ENCODE measurements around the gene TTLL12.

The TTLL12 gene

DNA sequence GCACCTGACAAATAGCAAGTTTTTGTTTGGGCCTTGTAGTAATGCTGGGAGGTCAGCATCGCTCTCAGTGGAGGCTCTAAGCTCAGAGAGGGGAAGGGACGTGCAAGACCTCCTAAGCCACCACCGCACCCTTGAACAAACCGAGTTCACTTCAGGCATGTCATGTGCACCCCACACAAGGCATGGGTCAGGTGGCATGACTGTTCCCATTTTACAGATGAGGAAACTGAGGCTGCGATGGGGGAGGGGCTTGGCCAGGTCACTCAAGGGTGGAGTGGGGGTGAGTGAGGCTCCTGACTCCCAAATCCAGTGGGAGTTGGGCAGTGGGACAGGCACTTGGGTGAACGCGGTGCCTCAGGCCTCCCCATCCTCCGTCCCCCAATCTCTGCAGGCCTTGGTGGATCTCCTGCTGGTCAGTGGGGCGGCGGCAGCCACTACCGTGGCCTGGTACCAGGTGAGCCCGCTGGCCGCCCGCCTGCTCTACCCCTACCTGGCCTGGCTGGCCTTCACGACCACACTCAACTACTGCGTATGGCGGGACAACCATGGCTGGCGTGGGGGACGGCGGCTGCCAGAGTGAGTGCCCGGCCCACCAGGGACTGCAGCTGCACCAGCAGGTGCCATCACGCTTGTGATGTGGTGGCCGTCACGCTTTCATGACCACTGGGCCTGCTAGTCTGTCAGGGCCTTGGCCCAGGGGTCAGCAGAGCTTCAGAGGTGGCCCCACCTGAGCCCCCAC is 24.4 kb downstream of the TTLL12 start:
- H4K20me1 ChIP-seq (ENCODE audit: low read depth, low read length) = no peaks in the 10 kb centered on the region
- H3K4me3 ChIP-seq (ENCODE audit: insufficient read depth, low read length, poor library complexity, severe bottlenecking) = no peak overlapping the region
- H3K4me2 ChIP-seq (ENCODE audit: low read depth, low read length, poor library complexity, severe bottlenecking) = no peak overlapping the region

GRCh38 chr22:43160497-43161126 is 26.3 kb downstream of the TTLL12 start:
- Histone ChIP-seq H3K9me2 (replicated peaks; ENCODE audit: insufficient read depth, low read length) (no peaks in the 10 kb centered on the region), H3K4me3 (ENCODE audit: insufficient read depth, low read length, poor library complexity, severe bottlenecking) (no peak overlapping the region), H3K79me2 (ENCODE audit: insufficient read depth, low read length) (no peaks in the 10 kb centered on the region), H3K9ac (ENCODE audit: low read length) (no peak overlapping the region), H3K36me3 (ENCODE audit: low read length) (no peaks in the 10 kb centered on the region), H3K9me3 (ENCODE audit: insufficient read depth, low read length) (no peaks in the 10 kb centered on the region), H4K20me1 (ENCODE audit: low read depth, low read length) (no peaks in the 10 kb centered on the region), H3K4me2 (ENCODE audit: low read depth, low read length, poor library complexity, severe bottlenecking) (no peak overlapping the region), H3K27ac (ENCODE audit: low read depth, low read length) (no peak overlapping the region), H2AFZ (ENCODE audit: low read depth, low read length, severe bottlenecking) (no peak overlapping the region), H3F3A (ENCODE audit: insufficient read depth) (no peaks in the 10 kb centered on the region), H3K27me3 (ENCODE audit: low read length) (no peaks in the 10 kb centered on the region)
- TF ChIP-seq EZH2phosphoT487 (conservative IDR thresholded peaks at IDR 0.05; ENCODE audit: low read length) = no peak
- TF ChIP-seq, protein P1, sequence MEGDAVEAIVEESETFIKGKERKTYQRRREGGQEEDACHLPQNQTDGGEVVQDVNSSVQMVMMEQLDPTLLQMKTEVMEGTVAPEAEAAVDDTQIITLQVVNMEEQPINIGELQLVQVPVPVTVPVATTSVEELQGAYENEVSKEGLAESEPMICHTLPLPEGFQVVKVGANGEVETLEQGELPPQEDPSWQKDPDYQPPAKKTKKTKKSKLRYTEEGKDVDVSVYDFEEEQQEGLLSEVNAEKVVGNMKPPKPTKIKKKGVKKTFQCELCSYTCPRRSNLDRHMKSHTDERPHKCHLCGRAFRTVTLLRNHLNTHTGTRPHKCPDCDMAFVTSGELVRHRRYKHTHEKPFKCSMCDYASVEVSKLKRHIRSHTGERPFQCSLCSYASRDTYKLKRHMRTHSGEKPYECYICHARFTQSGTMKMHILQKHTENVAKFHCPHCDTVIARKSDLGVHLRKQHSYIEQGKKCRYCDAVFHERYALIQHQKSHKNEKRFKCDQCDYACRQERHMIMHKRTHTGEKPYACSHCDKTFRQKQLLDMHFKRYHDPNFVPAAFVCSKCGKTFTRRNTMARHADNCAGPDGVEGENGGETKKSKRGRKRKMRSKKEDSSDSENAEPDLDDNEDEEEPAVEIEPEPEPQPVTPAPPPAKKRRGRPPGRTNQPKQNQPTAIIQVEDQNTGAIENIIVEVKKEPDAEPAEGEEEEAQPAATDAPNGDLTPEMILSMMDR (IDR thresholded peaks at IDR 0.05; ENCODE audit: insufficient read depth, low read length, poor library complexity, severe bottlenecking) = no peak

More for the DNA sequence above, 24.4 kb downstream of the TTLL12 start:
- no peak overlapping the region for H3K9ac ChIP-seq (ENCODE audit: low read length)
- H3K79me2 ChIP-seq (ENCODE audit: insufficient read depth, low read length) = no peaks in the 10 kb centered on the region
- TF ChIP-seq EZH2phosphoT487 (conservative IDR thresholded peaks at IDR 0.05; ENCODE audit: low read length) = no peak
- TF ChIP-seq, protein P1 (IDR thresholded peaks at IDR 0.05; ENCODE audit: insufficient read depth, low read length, poor library complexity, severe bottlenecking) = no peak
- H2AFZ ChIP-seq (ENCODE audit: low read depth, low read length, severe bottlenecking) = no peak overlapping the region
- H3F3A ChIP-seq (ENCODE audit: insufficient read depth) = no peaks in the 10 kb centered on the region
- no peaks in the 10 kb centered on the region for H3K27me3 ChIP-seq (ENCODE audit: low read length)
- H3K27ac ChIP-seq (ENCODE audit: low read depth, low read length) = no peak overlapping the region
- H3K9me3 ChIP-seq (ENCODE audit: insufficient read depth, low read length) = no peaks in the 10 kb centered on the region
- H3K9me2 ChIP-seq (replicated peaks; ENCODE audit: insufficient read depth, low read length) = no peaks in the 10 kb centered on the region
- no peaks in the 10 kb centered on the region for H3K36me3 ChIP-seq (ENCODE audit: low read length)

- no peaks in the 10 kb centered on the region for H3K9me2 ChIP-seq (replicated peaks; ENCODE audit: insufficient read depth, low read length)
Observed at GRCh38 chr22:43159484-43160178, 27.3 kb downstream of the TTLL12 start.

More at GRCh38 chr22:43159484-43160178, 27.3 kb downstream of the TTLL12 start:
- Histone ChIP-seq H3K4me3 (ENCODE audit: insufficient read depth, low read length, poor library complexity, severe bottlenecking) (no peak overlapping the region), H3K36me3 (ENCODE audit: low read length) (no peaks in the 10 kb centered on the region), H3F3A (ENCODE audit: insufficient read depth) (no peaks in the 10 kb centered on the region), H3K4me2 (ENCODE audit: low read depth, low read length, poor library complexity, severe bottlenecking) (no peak overlapping the region), H3K27ac (ENCODE audit: low read depth, low read length) (no peak overlapping the region), H3K27me3 (ENCODE audit: low read length) (no peaks in the 10 kb centered on the region), H3K9me3 (ENCODE audit: insufficient read depth, low read length) (no peaks in the 10 kb centered on the region), H3K79me2 (ENCODE audit: insufficient read depth, low read length) (no peaks in the 10 kb centered on the region), H3K9ac (ENCODE audit: low read length) (no peak overlapping the region), H2AFZ (ENCODE audit: low read depth, low read length, severe bottlenecking) (no peak overlapping the region), H4K20me1 (ENCODE audit: low read depth, low read length) (no peaks in the 10 kb centered on the region)
- TF ChIP-seq, protein P1 (IDR thresholded peaks at IDR 0.05; ENCODE audit: insufficient read depth, low read length, poor library complexity, severe bottlenecking) = peak; percentile 17
- no peak for TF ChIP-seq EZH2phosphoT487 (conservative IDR thresholded peaks at IDR 0.05; ENCODE audit: low read length)

All from SU-DHL-6 (cell line).